K562 (cell line): ENCODE data around the gene E2F3. TPM values are rescaled to one million over a fixed set of nuclear protein-coding genes. Genes with fewer than 3 reads are reported as not detected.

Experiments
- CREBBP ChIP-seq: IDR thresholded peaks from one replicate; pipeline ENCODE4 v1.6.1; 2012; ENCODE audit warnings: low read depth, mild to moderate bottlenecking, control low read depth, inconsistent platforms, low read length
- DPF2 ChIP-seq: fragments of 450-650 bp; IDR thresholded peaks from 2 replicates; pipeline ENCODE4 v1.6.1; 2016
- EP400 ChIP-seq: fragments of 450-650 bp; IDR thresholded peaks from 2 replicates; pipeline ENCODE4 v1.6.1; 2017; ENCODE audit warnings: antibody characterized with exemption, mild to moderate bottlenecking, moderate library complexity
- ETV5 ChIP-seq: sonication (generic); formaldehyde crosslinking; IDR thresholded peaks from 2 replicates; pipeline ENCODE4 v1.4.0; 2020; ENCODE audit warnings: low read depth, mild to moderate bottlenecking, missing genetic modification reagents
- KLF6 ChIP-seq: fragments of 250-450 bp; sonication (Bioruptor Pico); IDR thresholded peaks from 2 replicates; pipeline ENCODE4 v1.4.0; 2020; ENCODE audit warnings: mild to moderate bottlenecking, moderate library complexity, borderline replicate concordance
- NFIX ChIP-seq: fragments of 250-450 bp; sonication (Bioruptor Pico); IDR thresholded peaks from 2 replicates; pipeline ENCODE4 v1.4.0; 2020; ENCODE audit warnings: low read depth, mild to moderate bottlenecking, moderate library complexity
- XRCC4 ChIP-seq: IDR thresholded peaks from one replicate; pipeline ENCODE4 v1.6.1; 2011; ENCODE audit not compliant: insufficient read depth, insufficient read length; ENCODE audit errors: extremely low read depth
- ZC3H8 ChIP-seq: fragments of 450-650 bp; IDR thresholded peaks from 2 replicates; pipeline ENCODE4 v1.6.1; 2017
- ZFP1 ChIP-seq: fragments of 450-650 bp; formaldehyde crosslinking; IDR thresholded peaks from 2 replicates; pipeline ENCODE4 v1.4.0; 2020; ENCODE audit warnings: mild to moderate bottlenecking, mixed read lengths
- ZNF311 ChIP-seq: fragments of 250-450 bp; sonication (Bioruptor Pico); IDR thresholded peaks from 2 replicates; pipeline ENCODE4 v1.4.0; 2020; ENCODE audit warnings: mild to moderate bottlenecking, moderate library complexity
- ZNF324 ChIP-seq: fragments of 250-450 bp; sonication (Bioruptor Pico); IDR thresholded peaks from 2 replicates; pipeline ENCODE4 v1.4.0; 2020; ENCODE audit warnings: mild to moderate bottlenecking
- ZNF644 ChIP-seq: fragments of 200-800 bp; sonication (Bioruptor generic); IDR thresholded peaks from 2 replicates; pipeline ENCODE4 v1.6.1; 2016; ENCODE audit warnings: low read depth, missing genetic modification characterization, missing compliant biosample characterization
- polyA plus RNA-seq, 8 experiments: library from polyadenylated mRNA; depleted of rRNA in 4 of 8; stranded (reverse) in 5 of 8; unstranded in 3 of 8; fragments of >200 nt; fragmentation: Nextera tagmentation in 2 of 8; fragmentation: Illumina TruSeq in 1 of 8; extraction: Ambion mirVana in 2 of 8; extraction: Trizol in 1 of 8; gene quantifications; 2 replicates each; pipeline versions ENCODE4 v1.2.1 to v1.2.3, GENCODE V29; 2011 to 2014; ENCODE audit warnings: inconsistent platforms in 1 of 8, missing spikeins in 1 of 8
- total RNA-seq, 7 experiments: library from RNA; depleted of rRNA in 6 of 7; stranded (reverse); fragments of >200 nt in 6 of 7; fragmentation: Illumina TruSeq in 2 of 7; extraction: Trizol in 2 of 7; gene quantifications; 2 replicates each; pipeline versions ENCODE4 v1.2.1 to v1.2.3, GENCODE V29; 2011 to 2021; ENCODE audit warnings: low replicate concordance in 1 of 7
- TF ChIP-seq, protein P1 (sequence below): fragments of 450-650 bp; conservative IDR thresholded peaks from 2 replicates; pipeline ENCODE4 v1.6.1; 2016; ENCODE audit warnings: missing genetic modification characterization, low read depth, mild to moderate bottlenecking, control low read depth, missing compliant biosample characterization

E2F3 gene
- total and polyA plus RNA-seq, 9 of the 15 experiments (the other 6 are each of a cell fraction or from before 2014, with no cell fraction given): 11.1 to 44.7 (median 27.2) TPM

DNA sequence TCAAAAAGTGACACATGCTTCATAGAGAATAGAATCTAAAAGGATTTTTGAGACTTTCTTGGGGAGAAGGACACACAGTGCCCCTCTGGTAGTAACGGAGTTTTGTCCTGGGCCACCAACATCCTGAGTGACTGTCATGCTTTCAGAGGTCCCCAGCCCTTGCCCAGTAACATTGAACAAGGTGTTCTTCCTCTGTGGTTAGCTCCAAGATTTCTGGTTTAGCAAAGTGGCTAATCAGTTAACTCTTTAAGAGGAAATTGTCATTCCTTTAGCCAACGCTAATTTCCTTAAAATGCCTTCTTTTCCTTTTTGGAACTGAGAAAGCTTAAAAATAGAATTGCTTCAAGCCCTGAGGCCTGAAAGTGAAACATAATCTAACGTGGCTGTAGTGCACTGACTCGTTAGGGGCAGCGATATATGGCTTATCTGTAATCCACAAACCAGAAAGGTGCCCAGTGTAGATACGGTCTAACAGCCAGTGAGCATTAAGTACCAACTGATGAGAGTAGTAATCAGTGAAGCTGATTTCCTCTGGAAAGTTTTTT, 7.8 kb downstream of the E2F3 start (continued):
- TF ChIP-seq EP400: no peak; the same call in 1 of the 2 replicates
- TF ChIP-seq NFIX: no peak
- no peak for TF ChIP-seq XRCC4
- TF ChIP-seq ZC3H8: no peak
- TF ChIP-seq CREBBP: no peak
- no peak for TF ChIP-seq ZNF644 (tag)
- no peak for TF ChIP-seq ZFP1 (CRISPR knock-in tag)
- TF ChIP-seq ZNF311 (CRISPR knock-in tag): 0 out of 2 replicates have a peak, but pooled peaks have one; percentile 26
- TF ChIP-seq ETV5 (CRISPR knock-in tag): no peak
- TF ChIP-seq ZNF324: no peak
- peak; percentile 92 for TF ChIP-seq DPF2
- no peak for TF ChIP-seq KLF6
- TF ChIP-seq, protein P1, sequence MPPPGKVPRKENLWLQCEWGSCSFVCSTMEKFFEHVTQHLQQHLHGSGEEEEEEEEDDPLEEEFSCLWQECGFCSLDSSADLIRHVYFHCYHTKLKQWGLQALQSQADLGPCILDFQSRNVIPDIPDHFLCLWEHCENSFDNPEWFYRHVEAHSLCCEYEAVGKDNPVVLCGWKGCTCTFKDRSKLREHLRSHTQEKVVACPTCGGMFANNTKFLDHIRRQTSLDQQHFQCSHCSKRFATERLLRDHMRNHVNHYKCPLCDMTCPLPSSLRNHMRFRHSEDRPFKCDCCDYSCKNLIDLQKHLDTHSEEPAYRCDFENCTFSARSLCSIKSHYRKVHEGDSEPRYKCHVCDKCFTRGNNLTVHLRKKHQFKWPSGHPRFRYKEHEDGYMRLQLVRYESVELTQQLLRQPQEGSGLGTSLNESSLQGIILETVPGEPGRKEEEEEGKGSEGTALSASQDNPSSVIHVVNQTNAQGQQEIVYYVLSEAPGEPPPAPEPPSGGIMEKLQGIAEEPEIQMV (tag): no peak
